Cortex of kidney (tissue), 1 donor: ENCODE results near the gene CNMD.
"Not testable (repeated sequence)": the region's sequence is repeated elsewhere in the genome, so short reads cannot be mapped to it uniquely, and the experiment has no call there.

ENCODE experiments used
- DNase-seq: peaks from one replicate; lab custom pipeline; 2025; lab: John Stamatoyannopoulos, UW

Gene CNMD

GRCh38 chr13:52686376-52686775, 53.2 kb downstream of the CNMD start:
- no peak for DNase-seq

GRCh38 chr13:52685806-52686205, 53.8 kb downstream of the CNMD start:
- DNase-seq: not testable (repeated sequence)

- DNase-seq: no peak
Observed at GRCh38 chr13:52677823-52678222, 61.8 kb downstream of the CNMD start.

GRCh38 chr13:52673465-52673864, 66.2 kb downstream of the CNMD start:
- DNase-seq: no peak

GRCh38 chr13:52670726-52671125, 68.9 kb downstream of the CNMD start:
- DNase-seq: no peak

GRCh38 chr13:52669677-52670076, 69.9 kb downstream of the CNMD start:
- DNase-seq: no peak

- DNase-seq: no peak
Observed at GRCh38 chr13:52665325-52665724, 74.3 kb downstream of the CNMD start.

GRCh38 chr13:52664272-52664671, 75.3 kb downstream of the CNMD start:
- DNase-seq: no peak

- no peak for DNase-seq
Observed at GRCh38 chr13:52659340-52659739, 80.3 kb downstream of the CNMD start.
